ENCODE measurements around the gene KLHL42. TPM values are rescaled to one million over a fixed set of nuclear protein-coding genes. Genes with fewer than 3 reads are reported as not detected.
"Not testable (repeated sequence)": the region's sequence is repeated elsewhere in the genome, so short reads cannot be mapped to it uniquely, and the experiment has no call there.

Gene KLHL42, protein sequence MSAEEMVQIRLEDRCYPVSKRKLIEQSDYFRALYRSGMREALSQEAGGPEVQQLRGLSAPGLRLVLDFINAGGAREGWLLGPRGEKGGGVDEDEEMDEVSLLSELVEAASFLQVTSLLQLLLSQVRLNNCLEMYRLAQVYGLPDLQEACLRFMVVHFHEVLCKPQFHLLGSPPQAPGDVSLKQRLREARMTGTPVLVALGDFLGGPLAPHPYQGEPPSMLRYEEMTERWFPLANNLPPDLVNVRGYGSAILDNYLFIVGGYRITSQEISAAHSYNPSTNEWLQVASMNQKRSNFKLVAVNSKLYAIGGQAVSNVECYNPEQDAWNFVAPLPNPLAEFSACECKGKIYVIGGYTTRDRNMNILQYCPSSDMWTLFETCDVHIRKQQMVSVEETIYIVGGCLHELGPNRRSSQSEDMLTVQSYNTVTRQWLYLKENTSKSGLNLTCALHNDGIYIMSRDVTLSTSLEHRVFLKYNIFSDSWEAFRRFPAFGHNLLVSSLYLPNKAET
- 77.3 TPM for total RNA-seq (ENCODE audit: insufficient read depth, low replicate concordance)

DNA sequence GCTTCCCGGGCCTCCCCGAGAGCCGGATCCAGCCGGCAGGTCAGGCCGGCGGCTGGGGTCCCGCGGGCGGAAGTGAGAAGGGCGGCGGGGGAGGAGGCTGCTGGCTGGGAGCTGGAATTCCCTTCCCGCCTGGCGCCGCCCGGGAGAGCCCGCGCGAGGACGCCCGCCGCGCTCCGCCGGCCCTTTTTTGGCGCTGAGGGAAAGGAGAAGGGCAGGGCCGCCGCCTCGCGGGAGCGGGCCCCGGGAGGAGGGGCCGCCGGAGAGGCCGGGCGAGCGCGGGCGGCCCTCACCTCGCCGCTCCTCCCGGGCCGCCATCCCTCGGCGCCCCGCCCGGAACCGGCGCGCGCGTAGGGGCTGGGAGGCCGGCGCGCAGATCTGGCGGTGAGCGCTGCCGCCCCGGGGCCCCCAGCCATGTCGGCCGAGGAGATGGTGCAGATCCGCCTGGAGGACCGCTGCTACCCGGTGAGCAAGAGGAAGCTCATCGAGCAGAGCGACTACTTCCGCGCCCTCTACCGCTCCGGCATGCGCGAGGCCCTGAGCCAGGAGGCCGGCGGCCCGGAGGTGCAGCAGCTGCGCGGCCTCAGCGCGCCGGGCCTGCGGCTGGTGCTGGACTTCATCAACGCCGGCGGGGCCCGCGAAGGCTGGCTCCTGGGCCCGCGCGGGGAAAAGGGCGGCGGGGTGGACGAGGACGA, at the start of gene KLHL42, which contains the start of gene MANSC4:
TSS of gene KLHL42 (plus strand) at position 314 of the 692 bp plus-strand sequence. CDS start at position 412, 98 bp downstream.
TSS of gene MANSC4 (minus strand) at position 317 of the 692 bp plus-strand sequence. CDS start 8,960 bp downstream, outside the sequence.
- DNase-seq (ENCODE audit: low spot score), result peak; percentile 84

DNA sequence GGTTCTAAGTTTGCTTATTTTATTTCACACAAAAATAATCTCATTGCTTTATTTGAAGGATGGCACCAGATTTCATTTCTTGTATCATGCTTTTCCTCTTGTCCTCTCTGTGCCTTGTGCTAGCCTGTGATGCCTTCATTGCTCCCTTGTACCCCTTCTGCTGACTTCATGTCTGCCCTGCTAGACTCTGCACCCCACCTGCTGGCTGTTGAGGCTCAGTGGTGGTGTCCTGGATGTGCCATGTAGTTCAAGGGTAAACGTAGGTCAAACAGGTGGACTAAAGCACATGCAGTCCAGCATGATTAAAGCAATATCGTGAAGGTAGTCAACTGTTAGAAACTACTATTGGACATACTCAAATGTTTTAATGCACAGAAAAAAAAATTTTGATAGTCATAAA, 47.8 kb upstream of the KLHL42 start:
- no peak for DNase-seq (ENCODE audit: low spot score)

DNA sequence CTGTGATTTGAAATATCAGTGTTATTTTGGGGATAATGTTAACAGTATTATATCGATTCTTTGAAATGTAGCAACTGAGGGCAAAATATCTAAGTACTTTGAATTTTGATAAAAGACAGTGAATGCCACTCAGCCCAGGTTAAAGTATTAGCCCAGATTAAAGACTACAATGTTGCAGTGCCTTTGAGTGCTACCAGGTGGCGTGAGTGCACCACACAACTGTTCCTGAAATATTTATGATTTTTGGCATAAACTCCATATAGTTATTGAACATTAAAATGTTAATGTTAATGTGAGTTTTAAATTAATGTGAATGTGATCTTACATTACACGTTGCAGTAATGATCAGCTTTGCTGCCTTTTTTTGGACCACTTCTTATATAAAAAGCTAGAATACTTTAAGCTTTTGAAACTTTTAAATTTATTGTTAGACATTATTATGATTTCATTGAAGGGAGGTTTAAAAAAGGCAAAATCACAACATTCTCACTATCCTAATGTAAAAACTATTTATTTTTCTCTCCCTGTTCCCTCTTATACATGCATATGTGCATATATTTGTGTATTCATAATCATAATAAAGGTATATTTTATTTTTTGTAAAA, 46.9 kb upstream of the KLHL42 start:
- no peak for DNase-seq (ENCODE audit: low spot score)

DNA sequence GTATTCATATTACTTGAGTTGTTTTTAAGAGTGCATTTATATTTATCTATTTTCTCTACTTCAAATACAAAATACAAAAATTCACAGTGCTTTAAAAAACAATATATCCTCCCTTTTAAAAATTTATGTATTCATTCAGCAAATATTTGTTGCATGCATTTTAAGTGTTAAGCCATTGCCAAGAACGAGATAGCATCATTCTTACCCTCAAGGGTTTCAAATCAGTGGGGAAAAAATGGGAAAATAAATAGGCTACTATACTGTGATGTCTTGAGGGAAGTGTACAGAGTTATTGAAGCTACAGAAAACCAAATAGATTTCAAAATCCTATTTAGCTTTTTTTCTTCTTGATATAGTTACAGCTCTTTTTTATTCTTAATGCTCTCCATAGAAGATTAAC, 46.2 kb upstream of the KLHL42 start:
- DNase-seq (ENCODE audit: low spot score), result no peak

DNA sequence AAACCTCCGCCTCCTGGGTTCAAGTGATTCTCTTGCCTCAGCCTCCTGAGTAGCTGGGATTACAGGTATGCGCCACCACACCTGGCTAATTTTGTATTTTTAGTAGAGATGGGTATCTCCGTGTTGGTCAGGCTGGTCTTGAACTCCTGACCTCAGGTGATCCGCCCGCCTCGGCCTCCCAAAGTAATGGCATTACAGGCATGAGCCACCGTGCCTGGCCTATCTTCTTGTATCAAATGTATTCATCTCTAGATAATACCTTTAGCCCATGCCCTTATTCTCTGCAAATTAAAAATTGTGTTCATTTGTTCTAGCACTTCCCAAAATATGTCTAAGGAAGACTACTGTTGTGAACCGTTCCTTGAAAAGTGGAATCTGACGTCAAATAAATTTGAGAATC, 45.7 kb upstream of the KLHL42 start:
- DNase-seq (ENCODE audit: low spot score), result not testable (repeated sequence)

DNA sequence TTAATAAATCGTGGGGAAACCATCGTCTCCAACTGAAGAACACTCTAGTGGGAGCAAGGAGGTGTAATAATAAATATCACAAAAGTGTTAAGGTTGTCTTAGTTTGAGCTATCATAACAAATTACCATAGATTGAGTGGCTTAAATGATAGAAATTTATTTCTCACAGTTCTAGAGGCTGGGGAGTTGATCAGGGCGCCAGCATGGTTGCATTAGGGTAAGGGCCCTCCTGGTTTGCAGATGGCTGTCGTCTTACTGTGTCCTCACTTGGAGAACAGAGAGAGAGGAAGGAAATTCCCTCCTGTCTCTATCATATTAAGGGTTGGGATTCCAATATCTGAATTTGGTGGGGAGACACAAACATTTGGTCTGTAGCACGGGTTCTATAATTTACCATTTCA, 36.4 kb upstream of the KLHL42 start:
- no peak for DNase-seq (ENCODE audit: low spot score)

DNA sequence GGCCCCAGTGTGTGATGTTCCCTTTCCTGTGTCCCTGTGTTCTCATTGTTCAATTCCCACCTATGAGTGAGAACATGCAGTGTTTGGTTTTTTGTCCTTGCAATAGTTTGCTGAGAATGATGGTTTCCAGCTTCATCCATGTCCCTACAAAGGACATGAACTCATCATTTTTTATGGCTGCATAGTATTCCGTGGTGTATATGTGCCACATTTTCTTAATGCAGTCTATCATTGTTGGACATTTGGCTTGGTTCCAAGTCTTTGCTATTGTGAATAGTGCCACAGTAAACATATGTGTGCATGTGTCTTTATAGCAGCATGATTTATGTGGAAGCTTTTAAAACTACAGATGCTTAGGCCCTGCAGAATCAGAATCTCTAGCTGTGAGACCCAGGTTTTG, 34.3 kb upstream of the KLHL42 start:
- DNase-seq (ENCODE audit: low spot score), result not testable (repeated sequence)

DNA sequence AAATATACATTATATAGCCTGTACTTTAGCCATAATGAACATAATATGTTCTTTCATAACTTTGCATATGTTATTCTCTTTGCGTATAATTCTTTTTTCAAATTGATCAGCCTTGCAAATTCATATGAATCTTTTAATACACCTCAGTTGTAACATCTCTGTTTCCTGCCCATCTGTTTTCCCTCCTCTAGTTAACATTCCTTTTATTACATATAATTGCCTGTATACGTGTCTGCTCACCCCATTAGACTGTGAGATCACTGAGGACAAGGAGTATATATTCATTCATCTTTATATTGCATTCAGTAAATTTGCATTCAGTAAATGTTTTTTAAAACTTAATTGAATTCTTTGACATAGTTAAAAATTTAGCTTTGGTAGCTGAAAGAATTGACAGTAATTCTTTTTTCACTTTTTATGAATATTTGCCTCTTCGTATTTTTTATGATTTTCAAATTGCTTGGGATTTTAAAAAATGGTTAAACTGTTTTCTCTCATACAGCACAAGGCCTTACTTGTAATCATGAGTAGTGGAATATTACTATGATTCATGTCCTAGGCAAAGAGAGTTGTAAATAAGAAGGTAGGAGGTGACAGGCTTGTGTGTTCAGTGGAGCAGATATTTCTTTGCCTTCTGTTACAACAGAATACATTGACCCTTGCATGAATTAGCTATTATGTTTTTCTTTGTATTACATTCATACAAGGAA, 32.8 kb upstream of the KLHL42 start:
- no peak for DNase-seq (ENCODE audit: low spot score)

DNA sequence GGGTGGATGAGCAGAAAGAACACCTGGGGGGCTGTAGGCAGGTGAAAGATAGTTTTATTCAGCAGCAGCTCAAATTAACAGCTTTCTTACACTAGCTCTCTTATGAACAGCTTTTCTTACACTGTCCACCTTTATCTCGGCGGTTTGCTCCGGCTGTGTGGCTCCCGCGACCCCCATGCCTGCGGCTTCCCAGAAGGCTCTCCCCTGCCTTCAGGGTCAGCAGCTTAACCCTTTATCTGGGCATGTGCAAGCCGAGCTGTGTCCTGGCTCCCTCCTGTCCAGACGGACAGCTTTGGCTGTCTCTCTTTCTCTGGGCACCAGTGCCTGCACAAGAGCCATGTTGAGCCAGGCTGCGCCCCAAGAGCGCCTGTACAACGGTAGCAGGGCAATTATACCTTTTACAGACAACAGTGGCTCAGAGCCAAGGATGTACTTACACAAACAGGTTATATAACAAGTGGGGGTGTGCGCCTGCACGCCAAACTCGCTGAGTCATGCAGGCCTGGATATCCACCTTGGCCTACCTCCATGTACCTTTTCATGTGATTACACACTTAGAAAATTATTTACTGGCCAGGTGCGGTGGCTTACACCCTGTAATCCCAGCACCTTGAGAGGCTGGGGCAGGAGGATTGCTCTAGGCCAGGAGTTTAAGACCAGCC, 28.5 kb upstream of the KLHL42 start:
- no peak for DNase-seq (ENCODE audit: low spot score)

DNA sequence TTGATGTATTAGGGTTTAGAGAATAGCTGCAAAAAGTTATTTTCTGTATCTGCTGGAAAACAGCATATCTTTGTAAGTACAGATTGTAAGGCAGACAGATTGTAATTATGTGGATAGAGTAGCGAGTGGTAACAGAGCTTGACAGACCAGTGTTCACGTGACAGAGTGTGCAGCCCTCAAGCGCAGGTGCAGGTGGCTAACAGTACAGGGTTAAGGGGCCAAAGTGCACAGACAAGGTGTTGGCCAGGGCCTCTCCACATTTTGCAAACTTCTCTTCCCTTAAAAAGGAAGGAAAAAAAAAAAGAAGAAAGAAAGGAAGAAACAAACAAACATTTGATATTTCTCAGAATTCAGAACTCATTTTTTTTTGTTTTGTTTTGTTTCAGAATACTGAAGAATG, 25.2 kb upstream of the KLHL42 start:
- DNase-seq (ENCODE audit: low spot score), result no peak

DNA sequence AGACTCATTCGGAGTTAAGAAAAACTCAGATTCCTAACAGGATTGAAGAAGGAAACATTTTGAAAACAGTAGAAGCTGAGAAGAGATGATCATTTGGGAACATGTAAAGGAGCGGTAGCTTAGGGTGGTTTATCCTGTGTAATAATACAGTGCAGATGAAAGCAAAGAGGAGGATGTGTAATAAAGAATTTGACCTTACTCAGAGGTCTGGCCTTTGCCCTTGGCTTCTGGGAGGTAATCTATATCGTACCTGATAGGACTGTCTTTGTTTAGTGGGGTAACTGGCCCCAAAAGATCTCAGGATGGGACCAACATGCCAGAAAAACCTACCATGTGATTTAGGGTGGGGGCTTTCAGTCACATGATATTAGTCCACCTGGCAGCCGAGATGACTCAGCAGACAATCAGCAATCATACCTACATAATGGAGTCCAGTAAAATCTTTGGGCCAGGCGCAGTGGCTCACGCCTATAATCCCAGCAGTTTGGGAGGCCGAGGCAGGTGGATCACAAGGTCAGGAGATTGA, 23.3 kb upstream of the KLHL42 start:
- DNase-seq (ENCODE audit: low spot score), result no peak

DNA sequence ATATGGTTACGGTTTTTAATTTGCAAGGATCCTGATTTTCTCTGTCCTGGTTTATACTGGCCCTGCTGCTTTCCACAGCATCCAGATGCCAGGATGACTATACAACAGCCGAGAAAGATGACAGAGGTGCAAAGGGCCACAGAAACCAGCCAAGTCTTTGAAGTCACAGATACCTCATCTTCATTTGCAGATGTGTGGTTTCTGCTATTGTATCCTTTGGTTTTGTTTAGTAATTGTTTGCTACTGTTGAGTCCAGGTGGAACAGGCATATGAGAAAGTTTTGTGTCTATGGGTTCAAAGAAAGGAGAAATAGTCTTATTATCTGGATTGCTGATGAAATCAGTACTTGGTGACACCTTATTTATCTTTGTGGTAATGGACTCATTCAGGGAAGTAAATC, 17.3 kb upstream of the KLHL42 start:
- DNase-seq (ENCODE audit: low spot score), result no peak

DNA sequence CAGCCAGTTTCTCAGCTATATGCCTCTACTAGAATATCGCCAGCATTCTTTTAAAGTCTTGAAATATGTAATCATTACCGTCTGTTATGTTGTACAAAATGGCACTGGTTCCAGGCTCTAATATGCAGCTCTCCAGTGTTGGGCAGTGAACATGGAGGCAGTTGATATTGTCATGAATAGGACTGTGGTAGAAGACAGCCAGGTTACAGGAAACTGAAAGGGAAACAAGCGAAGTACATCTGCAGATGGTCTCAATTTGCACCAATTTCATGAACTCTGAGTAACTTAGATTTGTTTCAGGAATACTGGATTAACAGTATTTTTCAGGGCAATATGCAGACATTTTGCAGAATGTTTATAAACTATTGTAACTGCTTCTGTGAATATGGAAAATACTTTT, 13.4 kb upstream of the KLHL42 start:
- no peak for DNase-seq (ENCODE audit: low spot score)

DNA sequence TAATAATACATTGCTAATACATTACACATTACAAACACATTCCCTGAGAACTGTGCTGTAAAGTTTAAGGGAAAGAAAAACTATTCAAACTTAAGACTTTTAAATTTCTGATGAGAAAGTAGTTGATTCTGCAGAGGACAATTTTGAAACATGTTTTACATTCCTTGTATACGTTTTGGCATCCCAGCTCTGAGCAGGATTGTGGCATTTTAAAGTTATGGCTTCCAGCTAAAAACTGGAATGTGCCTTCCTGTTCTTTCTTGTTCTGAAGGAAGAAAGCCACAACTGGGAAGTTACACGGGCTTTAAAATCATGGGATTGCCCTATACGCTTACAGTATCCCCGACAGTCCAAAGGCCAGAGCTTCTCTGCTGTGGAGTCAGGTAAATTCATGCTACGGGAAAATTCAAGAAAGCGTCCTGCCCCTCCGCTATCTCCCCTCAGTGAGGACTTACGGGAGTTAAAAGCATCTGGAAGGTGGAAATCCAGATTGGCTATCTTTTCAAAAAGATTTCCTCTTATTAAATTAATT, 10.8 kb upstream of the KLHL42 start:
- peak; percentile 12 for DNase-seq (ENCODE audit: low spot score)

DNA sequence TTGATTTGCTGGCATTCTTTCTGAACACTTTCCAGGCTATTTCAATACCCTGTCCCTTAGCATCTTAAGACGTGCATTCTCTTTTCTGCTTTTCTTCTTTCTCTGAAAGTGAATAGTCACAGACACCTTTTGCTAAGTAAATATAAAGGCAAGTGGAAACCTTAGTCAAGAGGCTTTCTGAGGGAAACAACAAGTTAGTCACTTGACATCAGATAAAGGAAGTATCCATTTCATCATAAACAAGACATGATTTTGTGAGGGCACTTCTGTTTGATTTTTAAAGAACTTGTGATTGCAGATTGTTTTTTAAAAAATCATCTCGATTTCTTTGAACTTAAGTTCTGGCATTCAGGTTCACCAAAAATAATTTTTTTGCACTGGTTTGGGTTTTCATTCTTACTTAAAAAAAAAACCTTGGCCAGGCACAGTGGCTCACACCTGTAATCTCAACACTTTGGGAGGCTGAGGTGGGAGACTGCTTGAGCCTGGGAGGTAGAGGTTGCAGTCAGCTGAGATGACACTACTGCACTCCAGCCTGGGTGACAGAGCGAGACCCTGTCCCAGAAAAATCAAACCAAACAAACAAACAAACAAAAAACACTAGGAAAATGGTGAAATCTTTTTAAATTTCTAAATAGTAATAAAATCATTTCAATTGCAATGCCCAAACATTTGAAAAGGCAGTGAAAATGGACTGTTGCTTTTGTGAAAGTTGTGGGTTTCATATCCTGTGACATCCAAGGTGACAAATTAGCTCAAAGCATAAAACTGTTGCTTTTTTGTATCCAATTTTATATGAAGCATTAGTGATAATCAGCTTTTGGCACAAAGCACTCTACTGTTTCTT, 8.3 kb upstream of the KLHL42 start:
- no peak for DNase-seq (ENCODE audit: low spot score)

DNA sequence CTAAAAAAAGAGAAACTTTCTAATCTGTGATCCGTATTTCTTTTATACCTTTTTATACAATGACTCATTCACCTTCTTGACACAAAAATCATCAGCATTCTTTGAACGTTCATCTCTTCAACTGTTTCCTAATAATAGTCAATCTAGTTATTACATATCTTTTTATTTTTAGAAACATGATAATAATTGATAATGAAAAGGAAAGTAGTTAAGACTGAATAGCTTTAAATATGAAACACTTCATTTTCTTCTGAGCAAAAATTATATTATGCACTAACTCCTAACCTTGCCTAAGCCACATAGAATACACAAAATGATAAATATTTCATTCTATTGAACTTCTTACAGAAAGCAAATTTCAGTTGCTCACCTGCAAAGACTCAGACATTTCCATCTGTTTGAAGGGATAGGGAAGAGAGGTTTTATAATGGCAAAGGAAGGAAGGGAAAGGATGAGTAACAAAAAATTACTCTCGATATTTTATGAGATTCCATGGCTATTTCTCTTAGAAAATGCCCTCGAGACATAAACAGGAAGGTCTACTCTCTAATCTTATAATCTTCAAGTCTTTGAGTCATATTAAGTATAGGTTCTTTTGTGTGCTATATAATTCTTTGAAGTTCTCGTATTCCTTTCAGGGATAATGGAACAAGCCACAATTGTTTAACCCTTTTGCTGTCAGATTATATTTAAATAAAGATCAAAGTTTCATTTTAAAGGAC, 7.5 kb upstream of the KLHL42 start:
- no peak for DNase-seq (ENCODE audit: low spot score)

DNA sequence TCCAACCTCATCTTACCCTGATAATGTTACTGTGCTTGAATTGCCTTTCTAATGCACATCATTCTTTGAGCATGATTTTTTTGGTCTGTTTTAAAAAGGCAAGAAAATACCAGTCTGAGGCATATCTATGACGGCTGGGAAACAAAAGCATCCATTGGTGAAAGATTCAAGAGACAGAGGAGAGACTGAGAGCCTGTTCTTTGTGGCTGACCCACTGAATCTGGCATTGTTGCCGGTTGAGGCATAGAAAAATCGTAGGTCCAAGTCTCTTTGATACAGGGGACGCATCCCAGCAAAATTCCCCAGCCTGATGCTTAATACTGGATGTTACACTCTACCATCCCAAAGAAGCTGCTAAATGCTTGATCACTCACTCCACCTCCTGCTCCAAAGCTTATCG, 2.9 kb upstream of the KLHL42 start:
- no peak for DNase-seq (ENCODE audit: low spot score)

DNA sequence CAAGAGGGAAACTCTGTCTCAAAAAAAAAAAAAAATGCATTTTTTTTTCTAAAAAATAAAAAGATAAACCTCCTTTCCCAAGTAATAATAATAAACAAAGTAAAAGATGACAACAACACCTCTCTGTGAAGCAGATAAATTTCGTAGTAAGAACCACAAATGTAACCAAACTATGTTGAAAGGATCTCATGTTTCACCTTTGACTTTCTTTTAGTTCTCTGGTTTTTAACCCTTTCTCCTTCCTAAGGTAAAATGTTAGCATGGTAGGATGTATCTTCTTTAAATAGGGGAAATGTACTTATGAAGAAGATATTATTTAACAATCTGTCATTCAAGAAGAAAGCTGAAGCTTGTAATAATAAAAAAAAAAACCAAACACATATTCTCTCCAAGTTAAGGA, 1.8 kb upstream of the KLHL42 start:
- no peak for DNase-seq (ENCODE audit: low spot score)

DNA sequence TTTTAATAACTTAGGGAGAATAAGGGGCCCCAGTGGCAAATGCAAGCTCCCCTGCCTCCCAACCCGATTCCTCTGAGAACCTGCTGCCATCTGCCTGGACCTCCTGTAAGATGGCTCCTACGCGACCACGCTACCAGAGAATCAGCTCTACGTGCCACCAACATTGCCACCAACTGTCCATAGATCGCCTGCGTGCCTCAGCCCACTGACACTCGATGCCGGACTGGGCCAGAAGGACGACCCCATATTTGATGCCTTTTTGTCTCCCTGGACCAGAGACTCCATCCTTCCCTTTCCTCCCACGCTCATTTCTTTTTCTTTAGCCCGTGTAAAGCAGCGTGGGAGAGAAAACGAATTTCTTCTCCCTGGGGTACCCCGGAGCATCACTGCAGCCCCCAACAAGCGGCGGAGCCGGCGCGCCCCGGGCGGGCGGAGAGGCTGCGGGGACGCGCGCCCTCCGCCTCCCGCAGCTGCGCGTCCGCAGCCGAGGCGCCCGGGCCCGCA, 565 bp upstream of the KLHL42 start:
- no peak for DNase-seq (ENCODE audit: low spot score)

Measured in umbilical cord (tissue), 2 donors.